OCI-LY1 (cell line): ENCODE measurements around the gene BTBD9.

Experiments
- EZH2 ChIP-seq: fragments of 200-600 bp; sonication (generic), shearing (Covaris generic); IDR thresholded peaks from 2 replicates; pipeline ENCODE4 v1.8.0; 2017; ENCODE audit warnings: borderline replicate concordance, mixed run types, mild to moderate bottlenecking, antibody characterized with exemption, low read length, moderate library complexity, mixed read lengths
- TF ChIP-seq, protein P1 (sequence below): fragments of 200-600 bp; sonication (generic), shearing (Covaris generic); IDR thresholded peaks from 2 replicates; pipeline ENCODE4 v1.5.1; 2017; ENCODE audit warnings: mild to moderate bottlenecking, antibody characterized with exemption, low read length, moderate library complexity, mixed read lengths

GRCh38 chr6:38185752-38186151 is 454.0 kb downstream of the BTBD9 start:
- TF ChIP-seq, protein P1, sequence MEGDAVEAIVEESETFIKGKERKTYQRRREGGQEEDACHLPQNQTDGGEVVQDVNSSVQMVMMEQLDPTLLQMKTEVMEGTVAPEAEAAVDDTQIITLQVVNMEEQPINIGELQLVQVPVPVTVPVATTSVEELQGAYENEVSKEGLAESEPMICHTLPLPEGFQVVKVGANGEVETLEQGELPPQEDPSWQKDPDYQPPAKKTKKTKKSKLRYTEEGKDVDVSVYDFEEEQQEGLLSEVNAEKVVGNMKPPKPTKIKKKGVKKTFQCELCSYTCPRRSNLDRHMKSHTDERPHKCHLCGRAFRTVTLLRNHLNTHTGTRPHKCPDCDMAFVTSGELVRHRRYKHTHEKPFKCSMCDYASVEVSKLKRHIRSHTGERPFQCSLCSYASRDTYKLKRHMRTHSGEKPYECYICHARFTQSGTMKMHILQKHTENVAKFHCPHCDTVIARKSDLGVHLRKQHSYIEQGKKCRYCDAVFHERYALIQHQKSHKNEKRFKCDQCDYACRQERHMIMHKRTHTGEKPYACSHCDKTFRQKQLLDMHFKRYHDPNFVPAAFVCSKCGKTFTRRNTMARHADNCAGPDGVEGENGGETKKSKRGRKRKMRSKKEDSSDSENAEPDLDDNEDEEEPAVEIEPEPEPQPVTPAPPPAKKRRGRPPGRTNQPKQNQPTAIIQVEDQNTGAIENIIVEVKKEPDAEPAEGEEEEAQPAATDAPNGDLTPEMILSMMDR = no peak
- no peak for TF ChIP-seq EZH2
